Skeletal muscle satellite cell (primary cell): ENCODE data around the gene ITFG2.

Source experiments
- H3K27me3 ChIP-seq: 2 replicates; pipeline ENCODE4 v1.7.0; 2013; ENCODE audit warnings: low read length; ENCODE audit not compliant: control insufficient read depth, insufficient read depth
- H3K36me3 ChIP-seq: 2 replicates; pipeline ENCODE4 v1.7.0; 2013; ENCODE audit warnings: mild to moderate bottlenecking, control low read depth, low read length; ENCODE audit not compliant: insufficient read depth
- H3K4me1 ChIP-seq: 2 replicates; pipeline ENCODE4 v1.7.0; 2013; ENCODE audit warnings: low read length; ENCODE audit not compliant: control insufficient read depth, insufficient read depth
- H3K4me2 ChIP-seq: 2 replicates; pipeline ENCODE4 v1.7.0; 2013; ENCODE audit warnings: mild to moderate bottlenecking, low read length
- H3K4me3 ChIP-seq: 2 replicates; pipeline ENCODE4 v1.7.0; 2013; ENCODE audit warnings: low read length
- H3K9ac ChIP-seq: 2 replicates; pipeline ENCODE4 v1.7.0; 2013; ENCODE audit warnings: mild to moderate bottlenecking, low read depth, low read length, moderate library complexity
- H3K9me3 ChIP-seq: replicated peaks from 2 replicates; pipeline ENCODE4 v1.7.0; 2013; ENCODE audit warnings: mild to moderate bottlenecking, control low read depth, low read length

ITFG2 gene

GRCh38 chr12:2819810-2820209, 7.3 kb downstream of the ITFG2 start:
- no peaks in the 10 kb centered on the region for H3K9me3 ChIP-seq
- H3K9ac ChIP-seq: no peak overlapping the region
- H3K36me3 ChIP-seq: peaks cover 56% of the 10 kb centered on the region
- H3K4me2 ChIP-seq: no peak overlapping the region
- H3K4me1 ChIP-seq: no peaks in the 10 kb centered on the region
- no peak overlapping the region for H3K4me3 ChIP-seq
- no peaks in the 10 kb centered on the region for H3K27me3 ChIP-seq

DNA sequence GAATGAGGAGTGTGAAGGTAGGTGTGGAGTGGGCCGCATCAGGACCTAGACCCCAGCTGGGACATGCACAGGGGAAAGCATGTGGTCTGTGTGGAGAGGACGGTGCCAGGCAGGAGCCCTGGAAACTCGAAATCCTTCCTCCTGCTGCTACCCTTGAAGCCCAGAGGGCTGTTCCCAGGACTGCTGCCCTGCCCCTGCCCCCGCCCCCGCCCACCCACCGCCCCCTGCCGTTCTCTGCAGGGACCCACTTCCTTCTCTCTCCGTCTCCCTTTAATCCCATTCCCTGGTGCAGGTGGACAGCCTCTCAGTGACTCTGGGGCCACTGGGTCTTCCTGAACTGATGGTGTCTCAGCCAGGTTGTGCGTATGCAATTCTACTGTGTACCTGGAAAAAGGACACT, 8.0 kb downstream of the ITFG2 start:
- Histone ChIP-seq H3K27me3 (no peaks in the 10 kb centered on the region), H3K36me3 (peaks cover 62% of the 10 kb centered on the region), H3K9ac (no peak overlapping the region), H3K4me2 (no peak overlapping the region), H3K9me3 (no peaks in the 10 kb centered on the region), H3K4me1 (no peaks in the 10 kb centered on the region), H3K4me3 (no peak overlapping the region)

- H3K4me2 ChIP-seq: no peak overlapping the region
- no peak overlapping the region for H3K4me3 ChIP-seq
- H3K27me3 ChIP-seq: no peaks in the 10 kb centered on the region
- no peaks in the 10 kb centered on the region for H3K9me3 ChIP-seq
- H3K36me3 ChIP-seq: peaks cover 71% of the 10 kb centered on the region
- no peak overlapping the region for H3K9ac ChIP-seq
- no peaks in the 10 kb centered on the region for H3K4me1 ChIP-seq
These were observed 11.0 kb downstream of the ITFG2 start for GRCh38 chr12:2823483-2823882.

- H3K27me3 ChIP-seq: no peaks in the 10 kb centered on the region
- peaks cover 66% of the 10 kb centered on the region for H3K36me3 ChIP-seq
- no peak overlapping the region for H3K4me2 ChIP-seq
- H3K9ac ChIP-seq: no peak overlapping the region
- H3K9me3 ChIP-seq: no peaks in the 10 kb centered on the region
- H3K4me3 ChIP-seq: no peak overlapping the region
- no peaks in the 10 kb centered on the region for H3K4me1 ChIP-seq
These were observed 12.1 kb downstream of the ITFG2 start for GRCh38 chr12:2824541-2824940.

- H3K27me3 ChIP-seq: no peaks in the 10 kb centered on the region
- no peaks in the 10 kb centered on the region for H3K9me3 ChIP-seq
- H3K4me2 ChIP-seq: no peak overlapping the region
- peaks cover 62% of the 10 kb centered on the region for H3K36me3 ChIP-seq
- H3K4me3 ChIP-seq: no peak overlapping the region
- no peak overlapping the region for H3K9ac ChIP-seq
- H3K4me1 ChIP-seq: no peaks in the 10 kb centered on the region
These were observed 12.7 kb downstream of the ITFG2 start for GRCh38 chr12:2825132-2825531.

DNA sequence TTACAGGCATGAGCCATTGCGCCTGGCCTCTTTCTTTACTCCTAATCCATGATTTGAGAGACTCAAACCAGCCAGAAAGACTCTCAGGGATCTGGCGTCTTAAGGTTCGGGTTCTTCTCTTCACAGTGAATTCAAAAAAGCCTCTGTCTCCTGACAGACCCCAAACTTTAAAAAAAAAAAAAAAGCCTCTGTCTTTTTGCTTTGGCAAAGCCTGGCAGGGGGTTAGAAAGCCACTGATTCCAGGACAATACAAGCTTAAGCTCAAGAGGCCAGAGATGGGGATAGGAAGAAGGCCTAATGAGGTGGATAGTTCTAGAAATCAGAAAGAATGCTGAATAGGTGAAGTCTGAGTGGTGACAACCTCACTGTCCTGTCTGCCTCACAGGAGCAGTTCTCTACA, 13.6 kb downstream of the ITFG2 start:
- Histone ChIP-seq H3K4me2 (no peak overlapping the region), H3K9ac (no peak overlapping the region), H3K36me3 (peaks cover 58% of the 10 kb centered on the region), H3K9me3 (no peaks in the 10 kb centered on the region), H3K4me3 (no peak overlapping the region), H3K27me3 (no peaks in the 10 kb centered on the region), H3K4me1 (no peaks in the 10 kb centered on the region)

DNA sequence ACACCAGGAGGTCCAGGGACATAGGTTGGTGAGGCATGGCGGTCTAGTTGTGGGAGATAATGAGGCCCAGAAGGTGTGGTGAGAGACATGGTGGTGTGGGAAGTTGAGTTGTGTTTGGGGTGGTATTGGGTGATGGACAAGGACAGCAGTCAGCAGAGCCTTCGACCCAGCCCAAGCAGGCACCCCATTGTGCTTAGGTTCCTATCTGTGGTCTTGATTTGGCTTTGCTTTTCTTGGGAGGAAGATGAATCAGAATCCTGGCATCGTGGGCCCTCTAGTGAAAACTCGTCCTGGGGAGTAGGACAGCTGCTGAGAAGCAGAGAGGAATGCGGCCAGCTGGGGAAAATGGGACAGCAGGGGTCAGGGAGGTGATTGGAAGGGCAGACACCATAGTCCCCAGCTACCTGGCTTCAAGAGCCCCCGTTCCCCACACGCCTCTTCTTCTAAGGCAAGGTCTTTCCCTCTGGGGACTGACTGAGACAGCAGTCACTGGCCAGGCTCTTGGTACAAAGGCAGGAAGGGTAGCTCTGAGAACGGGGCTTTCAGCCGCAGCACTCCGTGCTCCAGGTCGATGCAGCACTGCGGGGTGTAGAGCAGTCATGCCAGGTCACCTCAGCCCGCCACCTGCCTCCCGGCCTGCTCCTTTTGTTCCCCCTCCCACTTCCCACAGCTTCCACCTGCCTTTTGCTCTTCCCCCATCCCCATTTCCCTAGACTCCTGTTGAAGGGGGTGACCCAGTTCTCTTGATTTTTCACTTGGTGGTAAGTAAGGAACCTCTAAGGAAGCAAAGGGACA, 14.4 kb downstream of the ITFG2 start:
- Histone ChIP-seq H3K4me3 (no peak overlapping the region), H3K27me3 (no peaks in the 10 kb centered on the region), H3K4me2 (no peak overlapping the region), H3K36me3 (peaks cover 51% of the 10 kb centered on the region), H3K9ac (no peak overlapping the region), H3K4me1 (no peaks in the 10 kb centered on the region), H3K9me3 (no peaks in the 10 kb centered on the region)

DNA sequence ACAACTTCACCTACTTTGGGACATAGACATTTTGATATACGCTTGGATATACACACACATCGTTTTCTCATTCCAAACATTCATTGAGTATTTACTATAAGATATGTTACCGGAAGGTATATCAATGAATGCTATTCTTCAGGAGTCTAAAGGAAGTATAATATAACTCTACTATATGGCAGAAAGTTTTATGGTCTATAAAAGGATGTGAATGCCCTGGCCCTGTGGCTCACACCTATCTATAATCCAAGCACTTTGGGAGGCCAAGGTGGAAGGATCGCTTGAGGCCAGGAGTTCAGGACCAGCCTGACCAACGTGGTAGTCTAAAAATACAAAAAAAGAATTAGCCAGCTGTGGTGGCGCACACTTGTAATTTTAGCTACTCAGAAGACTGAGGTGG, 16.8 kb downstream of the ITFG2 start:
- no peak overlapping the region for H3K9ac ChIP-seq
- H3K36me3 ChIP-seq: peaks cover 31% of the 10 kb centered on the region
- no peak overlapping the region for H3K4me2 ChIP-seq
- peaks cover under 1% of the 10 kb centered on the region for H3K27me3 ChIP-seq
- peaks cover 9% of the 10 kb centered on the region for H3K4me1 ChIP-seq
- no peak overlapping the region for H3K4me3 ChIP-seq
- no peaks in the 10 kb centered on the region for H3K9me3 ChIP-seq

DNA sequence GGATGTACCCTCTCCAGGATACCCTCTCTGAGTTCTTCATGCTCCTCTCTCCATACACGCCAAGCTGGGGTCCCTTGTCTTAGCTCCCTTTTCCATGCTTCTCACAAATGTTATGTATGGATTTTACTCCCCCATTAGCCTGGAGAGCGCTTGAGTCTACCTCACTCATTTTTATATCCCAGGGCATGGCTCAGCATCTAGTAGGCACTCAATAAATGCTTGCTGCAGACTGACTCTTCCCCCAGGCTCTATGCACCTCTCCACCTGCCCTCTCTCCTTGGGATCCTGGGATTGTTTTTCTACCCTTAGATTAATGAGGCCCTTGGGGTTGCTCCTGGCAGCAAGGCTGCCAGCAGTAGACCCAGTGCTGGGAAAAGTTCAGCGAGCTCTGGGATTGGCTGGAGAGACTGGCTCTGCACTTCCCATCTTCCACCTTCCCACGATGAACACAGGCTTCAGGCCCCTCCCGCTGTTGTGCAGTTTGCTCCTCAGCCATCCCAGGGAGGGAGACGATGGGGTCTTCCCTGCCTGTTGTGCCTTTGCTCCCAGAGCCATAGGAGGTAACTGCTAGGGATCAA, 20.2 kb downstream of the ITFG2 start:
- peaks cover 4% of the 10 kb centered on the region for H3K36me3 ChIP-seq

GRCh38 chr12:2833327-2833726, 20.9 kb downstream of the ITFG2 start:
- no peak overlapping the region for H3K9ac ChIP-seq
- H3K9me3 ChIP-seq: no peaks in the 10 kb centered on the region
- H3K4me3 ChIP-seq: no peak overlapping the region
- H3K36me3 ChIP-seq: no peaks in the 10 kb centered on the region
- H3K27me3 ChIP-seq: peaks cover 8% of the 10 kb centered on the region
- peaks cover 20% of the 10 kb centered on the region for H3K4me1 ChIP-seq
- H3K4me2 ChIP-seq: no peak overlapping the region

More for the DNA sequence above, 20.2 kb downstream of the ITFG2 start:
- Histone ChIP-seq H3K4me3 (no peak overlapping the region), H3K27me3 (peaks cover 8% of the 10 kb centered on the region), H3K9ac (no peak overlapping the region), H3K4me2 (no peak overlapping the region), H3K4me1 (peaks cover 20% of the 10 kb centered on the region), H3K9me3 (no peaks in the 10 kb centered on the region)

- Histone ChIP-seq H3K36me3 (no peaks in the 10 kb centered on the region), H3K4me3 (no peak overlapping the region), H3K4me1 (peaks cover 20% of the 10 kb centered on the region), H3K4me2 (no peak overlapping the region), H3K9me3 (no peaks in the 10 kb centered on the region), H3K27me3 (peaks cover 8% of the 10 kb centered on the region), H3K9ac (no peak overlapping the region)
These were observed 21.3 kb downstream of the ITFG2 start for GRCh38 chr12:2833810-2834209.
